ENCODE measurements around the gene TRIM24. TPM values are rescaled to one million over a fixed set of nuclear protein-coding genes. Genes with fewer than 3 reads are reported as not detected.

The TRIM24 gene
- total and polyA plus RNA-seq, 8 donors = 4.4 to 19.2 (median 12.4) TPM

DNA sequence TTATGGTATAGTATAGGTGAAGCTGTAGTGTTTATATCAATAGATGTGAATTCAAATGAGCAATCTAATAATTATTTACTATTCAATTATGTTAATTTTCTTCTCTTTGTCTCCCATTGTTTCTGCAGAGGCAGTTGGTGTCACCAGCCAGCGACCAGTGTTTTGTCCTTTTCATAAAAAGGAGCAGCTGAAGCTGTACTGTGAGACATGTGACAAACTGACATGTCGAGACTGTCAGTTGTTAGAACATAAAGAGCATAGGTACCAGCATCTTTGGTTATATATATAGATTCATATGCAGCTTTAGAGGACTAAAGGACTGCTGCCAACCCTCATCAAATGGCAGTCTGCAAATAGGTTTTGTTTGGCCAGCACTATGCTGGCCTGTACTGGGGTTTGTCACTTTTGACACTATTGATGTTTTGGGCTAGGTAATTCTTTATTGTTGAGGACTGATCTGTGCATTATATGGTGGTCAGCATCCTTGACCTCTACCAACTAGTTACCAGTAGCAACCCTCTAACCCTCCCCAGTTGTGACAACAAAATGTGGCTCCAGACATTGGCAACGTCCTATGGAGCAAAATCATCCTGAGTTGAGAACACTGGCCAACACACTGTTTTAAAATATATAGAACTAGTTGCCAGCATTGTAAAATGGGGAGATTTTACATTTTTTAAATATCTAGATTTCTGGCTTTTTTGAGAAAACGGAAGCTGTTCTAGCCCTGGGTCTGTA is 59.2 kb downstream of the TRIM24 start:
- no peak for FAIRE-seq
- H3K27me3 ChIP-seq = no peaks in the 10 kb centered on the region
- DNase-seq = no peak
- no peak overlapping the region for H3K27ac ChIP-seq
- TF ChIP-seq, protein P1, sequence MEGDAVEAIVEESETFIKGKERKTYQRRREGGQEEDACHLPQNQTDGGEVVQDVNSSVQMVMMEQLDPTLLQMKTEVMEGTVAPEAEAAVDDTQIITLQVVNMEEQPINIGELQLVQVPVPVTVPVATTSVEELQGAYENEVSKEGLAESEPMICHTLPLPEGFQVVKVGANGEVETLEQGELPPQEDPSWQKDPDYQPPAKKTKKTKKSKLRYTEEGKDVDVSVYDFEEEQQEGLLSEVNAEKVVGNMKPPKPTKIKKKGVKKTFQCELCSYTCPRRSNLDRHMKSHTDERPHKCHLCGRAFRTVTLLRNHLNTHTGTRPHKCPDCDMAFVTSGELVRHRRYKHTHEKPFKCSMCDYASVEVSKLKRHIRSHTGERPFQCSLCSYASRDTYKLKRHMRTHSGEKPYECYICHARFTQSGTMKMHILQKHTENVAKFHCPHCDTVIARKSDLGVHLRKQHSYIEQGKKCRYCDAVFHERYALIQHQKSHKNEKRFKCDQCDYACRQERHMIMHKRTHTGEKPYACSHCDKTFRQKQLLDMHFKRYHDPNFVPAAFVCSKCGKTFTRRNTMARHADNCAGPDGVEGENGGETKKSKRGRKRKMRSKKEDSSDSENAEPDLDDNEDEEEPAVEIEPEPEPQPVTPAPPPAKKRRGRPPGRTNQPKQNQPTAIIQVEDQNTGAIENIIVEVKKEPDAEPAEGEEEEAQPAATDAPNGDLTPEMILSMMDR (IDR thresholded peaks at IDR 0.05) = no peak
- intact Hi-C loops (cut with DNase I) = no loop called here
- no peaks in the 10 kb centered on the region for H3K4me1 ChIP-seq
- no peak for ATAC-seq
- no peak overlapping the region for H3K4me3 ChIP-seq
- WGBS, 2 donors = 98% methylated on average over 4 of the region's 4 CpGs
- no peaks in the 10 kb centered on the region for H3K9me3 ChIP-seq
- H3K36me3 ChIP-seq = peaks cover 0 to 18% (median 4%) of the 10 kb centered on the region in 3 donors

DNA sequence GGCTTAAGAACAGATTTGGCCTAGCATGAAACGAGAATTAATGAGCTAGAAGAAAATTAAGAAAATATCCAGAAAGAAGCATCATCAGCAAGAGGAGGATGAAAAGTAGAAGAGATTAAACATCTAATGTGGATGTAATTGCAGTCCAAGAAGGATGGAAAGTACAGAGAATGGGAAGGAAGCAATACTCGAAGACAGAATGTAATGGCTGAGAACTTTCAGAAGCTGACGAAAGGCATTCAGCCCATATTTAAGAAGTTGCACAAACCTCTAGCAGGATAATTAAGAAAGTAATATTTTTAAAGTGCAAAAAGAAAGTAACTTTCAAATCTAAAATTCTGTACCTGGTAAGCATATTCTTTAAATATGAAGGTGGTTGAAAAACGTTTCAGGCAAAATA is 60.7 kb downstream of the TRIM24 start:
- Histone ChIP-seq H3K27ac (no peak overlapping the region), H3K9me3 (no peaks in the 10 kb centered on the region), H3K36me3 (peaks cover 0 to 25% (median 4%) of the 10 kb centered on the region in 3 donors), H3K4me1 (no peaks in the 10 kb centered on the region), H3K27me3 (no peaks in the 10 kb centered on the region), H3K4me3 (no peak overlapping the region)
- no peak for ATAC-seq
- intact Hi-C loops (cut with DNase I) = no loop called here
- WGBS, 2 donors = 93 to 95% methylated on average over 4 of the region's 4 CpGs
- TF ChIP-seq, protein P1 (IDR thresholded peaks at IDR 0.05) = no peak
- no peak for FAIRE-seq
- DNase-seq = no peak

DNA sequence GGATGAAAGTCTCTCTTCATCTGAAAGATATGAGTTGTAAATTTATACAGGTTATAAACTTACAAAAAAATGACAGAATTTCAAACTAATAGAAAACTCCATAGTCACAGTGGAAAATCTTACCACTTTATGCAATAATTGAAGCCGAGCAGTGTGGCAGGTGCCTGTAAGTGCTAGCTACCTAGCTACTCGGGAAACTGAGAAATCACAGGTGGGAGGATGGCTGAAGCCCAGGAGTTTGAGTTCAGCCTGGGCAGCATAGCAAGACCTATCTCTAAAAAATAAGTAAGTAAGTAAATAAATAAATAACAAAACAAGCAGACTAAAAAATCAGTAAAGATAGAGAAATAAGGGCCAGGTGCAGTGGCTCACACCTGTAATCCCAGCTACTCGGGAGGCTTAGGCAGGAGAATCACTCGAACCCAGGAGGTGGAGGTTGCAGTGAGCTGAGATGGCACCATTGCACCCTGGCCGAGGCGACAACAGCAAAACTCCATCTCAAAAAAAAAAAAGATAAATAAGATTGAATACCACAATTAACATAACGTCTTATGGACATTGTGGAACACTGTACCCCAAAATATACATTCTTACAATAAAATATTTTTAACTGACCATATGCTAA is 61.9 kb downstream of the TRIM24 start:
- WGBS, 2 donors = 97 to 98% methylated on average over 7 of the region's 7 CpGs
- peaks cover 0 to 5% (median 0%) of the 10 kb centered on the region in 4 donors for H3K9me3 ChIP-seq
- H3K4me1 ChIP-seq = no peaks in the 10 kb centered on the region
- ATAC-seq = no peak
- no peak for DNase-seq
- H3K4me3 ChIP-seq = no peak overlapping the region
- TF ChIP-seq, protein P1 (IDR thresholded peaks at IDR 0.05) = no peak
- no peak overlapping the region for H3K27ac ChIP-seq
- intact Hi-C loops (cut with DNase I) = no loop called here
- no peaks in the 10 kb centered on the region for H3K27me3 ChIP-seq
- H3K36me3 ChIP-seq = peaks cover 0 to 21% (median 4%) of the 10 kb centered on the region in 3 donors
- FAIRE-seq = no peak

DNA sequence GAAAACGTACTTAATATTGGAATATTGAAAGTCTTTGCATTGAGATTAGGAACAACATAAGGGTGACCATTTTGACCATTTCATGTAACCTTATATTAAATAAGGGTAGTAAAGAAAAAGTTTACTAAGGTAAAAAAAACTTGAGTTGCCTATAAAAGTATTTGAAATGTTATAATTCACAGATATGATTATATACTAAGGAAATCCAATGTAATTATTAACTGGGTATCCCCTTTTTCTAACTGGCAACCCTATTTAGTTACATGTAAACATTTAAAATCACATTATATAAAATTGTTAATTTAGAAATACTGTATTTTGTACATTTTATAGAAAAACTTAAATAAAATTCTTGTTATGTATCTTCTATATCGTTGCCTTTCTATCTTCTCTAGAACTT is 64.2 kb downstream of the TRIM24 start:
- H3K4me3 ChIP-seq = no peak overlapping the region
- FAIRE-seq = peak; percentile 57
- H3K4me1 ChIP-seq = no peaks in the 10 kb centered on the region
- no peak overlapping the region for H3K27ac ChIP-seq
- WGBS, 2 donors = 98 to 100% methylated on average over 2 of the region's 2 CpGs
- H3K9me3 ChIP-seq = peaks cover 0 to 14% (median 5%) of the 10 kb centered on the region in 4 donors
- H3K36me3 ChIP-seq = peaks cover 0 to 24% (median 3%) of the 10 kb centered on the region in 3 donors
- intact Hi-C loops (cut with DNase I) = no loop called here
- DNase-seq = no peak
- H3K27me3 ChIP-seq = no peaks in the 10 kb centered on the region
- TF ChIP-seq, protein P1 (IDR thresholded peaks at IDR 0.05) = no peak
- ATAC-seq = no peak

DNA sequence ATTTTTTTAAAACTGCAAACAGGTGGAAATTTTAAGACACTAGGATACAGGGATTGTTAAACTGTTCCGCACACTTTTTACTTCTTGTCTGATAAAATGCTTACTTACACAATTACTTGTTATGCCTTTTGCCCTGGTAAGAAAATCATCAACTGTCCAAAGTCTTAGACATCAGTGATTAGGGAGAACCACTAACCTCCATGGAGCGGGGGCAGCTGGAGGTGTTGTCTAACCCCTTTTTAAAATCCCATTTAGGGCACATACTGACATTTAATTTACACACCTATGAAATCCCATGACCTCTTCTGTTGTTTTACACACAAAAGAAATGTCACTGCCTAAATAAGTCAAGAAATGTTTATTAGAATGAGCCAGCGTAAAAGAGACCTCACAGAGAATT is 65.7 kb downstream of the TRIM24 start:
- peaks cover 0 to 21% (median 0%) of the 10 kb centered on the region in 3 donors for H3K36me3 ChIP-seq
- peaks cover 0 to 14% (median 5%) of the 10 kb centered on the region in 4 donors for H3K9me3 ChIP-seq
- H3K4me1 ChIP-seq = no peaks in the 10 kb centered on the region
- FAIRE-seq = no peak
- 99% methylated on average over 3 of the region's 3 CpGs for WGBS, 2 donors
- no peak for ATAC-seq
- no peak overlapping the region for H3K4me3 ChIP-seq
- no peaks in the 10 kb centered on the region for H3K27me3 ChIP-seq
- TF ChIP-seq, protein P1 (IDR thresholded peaks at IDR 0.05) = no peak
- no peak overlapping the region for H3K27ac ChIP-seq
- no peak for DNase-seq
- intact Hi-C loops (cut with DNase I) = no loop called here
